Fibroblast of skin of scalp (primary cell): ENCODE measurements around the gene HIVEP1.
A peak's percentile ranks its signal among the peaks of the same experiment; 100 is the strongest.

ENCODE experiments used
- DNase-seq: peaks from one replicate; pipeline ENCODE4 v3.0.0-alpha.2; 2013

HIVEP1 gene

DNA sequence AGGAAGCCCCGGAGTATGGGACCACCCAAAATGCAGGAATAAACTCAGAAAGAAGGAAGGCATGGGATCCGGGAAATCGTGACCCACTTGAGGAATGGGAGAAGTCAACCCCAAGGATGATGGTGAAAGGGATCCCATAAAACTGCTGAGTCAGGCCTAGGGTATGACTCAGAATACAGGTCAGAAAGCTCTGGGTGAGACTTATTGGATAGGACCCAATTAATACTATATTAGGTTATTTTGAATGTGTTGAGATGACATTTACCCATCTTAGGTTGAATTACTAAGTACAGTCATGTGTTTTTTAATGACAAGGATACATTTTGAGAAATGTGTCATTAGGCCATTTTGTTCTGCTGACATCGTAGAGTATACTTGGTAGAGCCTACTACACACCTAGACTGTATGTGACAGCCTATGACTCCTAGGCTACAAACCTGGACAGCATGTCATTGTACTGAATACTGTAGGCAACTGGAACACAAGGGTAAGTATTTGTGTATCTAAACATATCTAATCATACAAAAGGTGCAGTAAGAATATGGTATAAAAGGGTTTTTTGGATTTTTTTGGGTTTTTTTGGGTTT, 17.1 kb upstream of the HIVEP1 start:
- no peak for DNase-seq

DNA sequence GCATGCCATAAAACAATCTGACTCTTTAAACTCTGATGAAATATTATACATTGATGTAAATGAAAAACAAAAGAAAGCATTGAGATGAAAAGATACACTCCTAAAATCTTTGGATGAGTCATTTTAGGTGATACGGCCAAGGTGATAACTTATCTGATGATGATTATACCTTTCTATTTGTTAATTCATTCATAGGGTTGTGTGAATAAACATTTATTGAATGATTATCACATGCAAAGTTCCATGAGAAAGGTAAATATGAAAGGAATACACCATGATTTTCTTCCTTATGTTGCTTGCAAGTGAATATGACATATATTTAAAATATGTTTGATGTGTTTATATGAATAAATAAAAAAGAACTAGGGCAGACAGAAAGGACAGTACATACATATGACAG, 15.4 kb upstream of the HIVEP1 start:
- DNase-seq = no peak

DNA sequence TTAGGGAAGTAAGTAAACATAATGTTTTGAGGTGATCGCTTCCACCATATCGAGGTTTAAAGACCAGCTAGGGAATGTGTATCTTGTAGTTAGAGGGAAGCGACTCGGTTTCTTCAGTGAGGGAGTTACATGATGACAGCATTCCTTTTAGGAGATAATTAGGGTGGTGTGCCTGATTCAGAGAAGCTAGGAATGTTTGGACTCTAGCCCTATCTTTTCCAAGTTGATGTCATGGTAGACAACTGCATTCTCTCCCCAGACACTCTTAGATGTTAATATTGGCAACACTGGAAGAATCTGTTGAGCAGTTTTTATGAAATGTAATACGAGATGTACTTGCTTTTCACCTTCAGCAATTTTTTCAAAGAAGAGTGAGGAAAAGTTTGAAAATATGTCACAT, 12.9 kb upstream of the HIVEP1 start:
- peak; percentile 73 for DNase-seq

DNA sequence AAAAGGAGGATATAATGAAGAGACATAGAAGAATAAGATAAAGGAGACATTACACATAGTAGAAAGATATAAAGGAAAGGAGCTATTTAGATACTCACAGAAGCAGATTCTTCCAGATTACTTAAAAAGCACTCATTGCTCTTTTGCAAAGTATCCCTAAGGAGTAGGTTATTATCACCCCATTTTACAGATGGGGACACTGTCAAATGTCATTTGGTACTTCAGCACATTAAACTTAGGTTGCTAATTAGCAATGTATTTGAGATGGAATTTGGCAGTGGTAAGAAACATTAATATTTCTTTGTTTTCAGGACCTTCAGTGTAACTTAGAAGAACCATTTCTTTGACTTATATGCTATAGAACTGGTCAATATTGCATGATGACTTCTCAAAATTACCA, 11.9 kb upstream of the HIVEP1 start:
- no peak for DNase-seq

DNA sequence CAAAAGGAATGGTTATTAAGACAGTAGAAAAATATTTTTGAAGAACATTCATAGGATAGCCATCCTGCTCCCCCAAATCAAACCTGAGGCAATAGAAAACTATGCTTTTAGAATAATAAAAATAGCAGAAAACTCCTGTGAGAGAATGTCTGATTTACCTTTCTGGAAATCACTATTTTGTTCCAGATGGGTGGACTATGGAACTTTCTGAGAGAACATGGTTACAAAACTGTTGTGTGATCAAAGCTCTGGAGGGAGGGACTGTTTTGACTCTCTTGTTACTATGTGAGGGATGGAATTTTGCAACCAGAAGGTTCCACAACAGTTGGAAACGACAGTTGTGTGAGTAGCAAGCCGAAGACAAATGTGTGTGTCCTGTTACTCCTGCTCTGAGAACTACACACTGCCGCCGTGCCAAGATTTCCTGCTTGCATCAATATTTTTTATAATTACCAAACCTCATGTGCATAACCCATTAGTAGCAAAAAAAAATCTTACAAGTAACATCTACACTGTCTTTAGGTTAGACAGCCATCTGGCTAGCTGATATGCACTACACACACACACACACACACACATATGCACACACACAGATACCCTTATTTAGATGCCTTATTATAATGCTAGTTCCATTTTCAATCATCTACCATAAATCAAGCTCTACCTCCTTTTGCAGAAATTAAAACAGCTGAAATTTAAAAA, 11.0 kb upstream of the HIVEP1 start:
- no peak for DNase-seq

DNA sequence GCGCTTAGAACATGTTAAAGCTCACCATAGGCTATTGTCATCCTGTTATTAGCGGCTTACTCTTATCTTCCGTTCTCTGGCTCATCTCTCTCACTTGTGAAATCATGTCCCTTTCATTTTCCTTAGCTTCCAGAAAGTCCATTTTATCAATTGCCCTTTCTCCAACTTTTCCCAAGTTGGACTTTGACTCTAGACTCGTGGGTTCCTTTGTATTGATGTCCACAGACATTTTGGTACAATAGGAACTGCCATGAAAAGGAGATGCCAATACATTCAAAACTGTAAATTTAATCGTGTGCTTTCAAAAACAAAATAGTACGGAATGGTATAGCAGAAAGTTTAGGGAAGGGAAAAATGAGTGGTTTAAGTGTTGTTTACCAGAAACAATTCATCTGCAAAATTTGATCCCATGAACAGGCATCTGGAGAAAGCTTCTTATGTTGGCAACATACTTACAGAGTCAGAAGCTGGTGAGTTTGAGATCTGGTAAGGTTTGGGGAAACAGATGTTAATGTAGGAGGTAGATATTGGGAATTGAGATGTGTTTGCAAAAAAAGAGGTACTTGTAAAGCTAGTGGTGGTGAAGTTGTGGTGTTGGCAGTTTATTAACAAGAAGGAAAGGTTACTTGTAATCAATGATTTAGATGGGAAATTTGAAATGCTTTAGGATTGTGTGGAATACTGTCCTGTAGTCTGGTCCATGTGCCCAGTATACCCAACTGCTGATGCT, 10.2 kb upstream of the HIVEP1 start:
- DNase-seq = no peak

DNA sequence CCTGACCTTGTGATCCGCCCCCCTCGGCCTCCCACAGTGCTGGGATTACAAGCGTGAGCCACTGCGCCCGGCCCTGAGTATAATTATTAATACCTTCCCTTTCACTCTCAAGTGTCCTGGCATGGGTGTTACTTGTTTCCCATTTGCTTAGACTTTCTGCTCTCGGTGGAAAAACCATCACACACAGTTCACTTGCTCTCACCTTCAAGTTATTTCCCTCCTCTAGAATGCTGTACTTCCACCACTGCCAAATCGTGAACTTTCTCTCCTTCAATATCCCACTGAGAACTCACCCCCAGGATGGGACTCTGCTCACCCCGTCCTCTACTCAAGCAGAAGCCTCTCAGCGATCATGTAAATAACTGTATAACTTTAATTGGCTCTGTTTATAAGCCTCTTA, 4.6 kb upstream of the HIVEP1 start:
- no peak for DNase-seq

DNA sequence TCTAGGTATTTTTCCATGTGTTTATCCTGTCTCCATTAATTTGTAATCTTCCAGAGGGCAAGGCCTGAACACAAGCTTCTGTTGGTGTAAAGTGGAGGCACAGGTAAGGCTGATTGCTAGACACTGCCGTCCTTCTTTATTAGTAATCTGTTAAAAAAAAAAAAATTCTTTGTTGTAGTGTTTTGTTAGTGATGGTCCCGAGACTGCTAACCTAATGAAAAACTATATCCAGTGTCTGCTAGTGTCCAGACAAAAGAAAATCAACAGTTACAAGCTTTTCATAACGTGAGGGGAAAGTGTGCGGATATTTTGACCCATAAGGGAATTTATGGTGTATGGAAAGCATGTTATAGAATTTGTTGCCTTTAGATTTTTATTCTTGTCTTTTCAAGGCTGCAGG, 4.2 kb upstream of the HIVEP1 start:
- DNase-seq = no peak

DNA sequence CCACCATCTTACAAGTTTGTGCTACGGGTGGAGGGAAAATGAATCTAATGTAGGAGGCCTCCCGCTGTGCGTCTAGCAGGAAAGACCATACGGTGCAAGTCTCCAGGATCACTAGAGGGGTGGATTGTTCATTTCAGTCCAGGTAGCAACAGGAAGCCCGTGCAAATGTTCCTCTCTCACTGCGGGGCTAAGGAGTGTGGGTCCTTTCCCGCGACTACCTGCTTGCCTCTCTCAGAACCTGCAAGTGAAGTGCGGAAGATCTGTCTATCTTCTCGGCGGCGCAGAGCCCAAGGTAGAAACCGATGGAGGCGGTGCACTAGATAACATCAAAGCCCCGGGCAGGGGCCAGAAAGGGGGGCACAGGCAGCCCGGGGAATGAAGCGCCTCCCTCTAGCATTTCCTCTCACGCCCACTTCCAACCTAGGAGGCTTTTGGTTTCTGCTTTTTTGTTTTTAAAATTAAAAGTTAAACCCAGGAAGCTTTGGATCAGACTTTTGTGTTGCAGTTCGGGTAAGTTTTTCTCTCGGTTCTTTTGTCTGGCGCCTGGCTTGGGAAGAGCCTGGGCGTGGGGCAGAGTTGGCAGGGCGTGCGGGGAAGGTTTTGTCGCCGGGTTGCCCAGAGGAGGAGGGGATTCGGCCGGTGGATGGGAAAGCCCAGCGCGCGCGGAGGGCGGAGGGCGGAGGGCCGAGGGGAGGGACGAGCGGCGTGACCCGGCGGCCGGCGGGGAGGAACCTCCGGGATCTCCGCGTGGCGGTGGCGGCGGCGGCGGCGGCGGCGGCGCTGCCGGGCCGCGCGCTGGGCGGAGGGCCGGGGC, 3.5 kb upstream of the HIVEP1 start:
- peak; percentile 81 for DNase-seq

DNA sequence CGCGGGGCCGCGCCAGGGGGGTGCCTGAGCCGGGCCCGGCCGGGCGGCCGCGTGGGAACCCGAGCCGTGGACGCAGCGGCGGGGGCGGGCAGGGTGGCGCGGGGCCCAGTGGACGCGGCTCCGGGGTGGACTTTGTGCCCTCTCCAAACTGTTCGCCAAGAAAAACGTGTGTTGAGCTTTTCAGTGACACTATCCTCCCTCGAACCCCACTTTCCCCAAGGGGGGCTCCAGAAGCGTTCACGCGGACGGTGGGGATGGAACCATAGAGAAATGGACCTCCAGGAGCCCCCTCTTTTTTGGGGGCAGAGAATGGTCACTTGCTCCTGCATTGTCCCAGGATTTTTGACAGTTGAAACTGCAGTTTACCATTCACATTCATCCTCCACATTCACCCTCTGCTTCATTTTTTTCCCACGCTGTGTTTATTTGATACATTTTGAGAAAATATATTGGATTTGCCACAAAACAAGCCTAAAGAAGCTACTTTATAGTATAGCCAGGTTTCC, 2.9 kb upstream of the HIVEP1 start:
- no peak for DNase-seq

DNA sequence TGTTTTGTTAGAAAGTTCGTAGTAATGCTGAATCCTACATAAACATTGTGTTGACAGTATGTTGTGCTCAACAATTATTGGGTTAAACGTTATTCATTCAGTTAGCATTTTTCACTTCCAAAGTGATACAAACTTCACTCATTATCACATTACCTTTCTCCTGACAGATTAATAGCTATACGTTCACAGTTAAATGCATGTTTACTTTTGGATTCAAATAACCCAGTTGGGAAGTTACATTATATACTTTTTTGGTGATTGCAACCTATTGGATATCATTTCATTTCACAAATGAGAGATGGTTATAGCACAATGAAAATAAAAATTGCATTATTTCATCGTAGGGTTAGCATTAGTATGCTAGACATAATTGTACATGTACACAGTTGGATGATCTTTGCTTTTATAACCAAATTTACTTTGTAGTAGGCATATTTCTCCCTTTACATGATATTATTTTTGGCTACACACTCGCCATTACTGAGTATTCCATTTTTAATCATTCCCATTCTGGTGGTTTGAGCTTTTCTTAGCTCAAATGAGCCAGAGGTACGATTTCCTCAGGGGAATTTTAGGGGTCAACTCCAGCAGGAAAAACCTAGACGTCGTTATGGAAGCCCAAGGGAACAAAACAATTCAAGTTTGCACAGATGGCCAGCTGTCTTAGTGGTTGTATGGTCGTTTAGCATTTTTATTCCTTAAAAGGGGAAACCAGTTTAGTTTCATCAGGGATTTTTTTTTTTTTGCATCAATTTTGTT, 2.1 kb upstream of the HIVEP1 start:
- peak; percentile 94 for DNase-seq

DNA sequence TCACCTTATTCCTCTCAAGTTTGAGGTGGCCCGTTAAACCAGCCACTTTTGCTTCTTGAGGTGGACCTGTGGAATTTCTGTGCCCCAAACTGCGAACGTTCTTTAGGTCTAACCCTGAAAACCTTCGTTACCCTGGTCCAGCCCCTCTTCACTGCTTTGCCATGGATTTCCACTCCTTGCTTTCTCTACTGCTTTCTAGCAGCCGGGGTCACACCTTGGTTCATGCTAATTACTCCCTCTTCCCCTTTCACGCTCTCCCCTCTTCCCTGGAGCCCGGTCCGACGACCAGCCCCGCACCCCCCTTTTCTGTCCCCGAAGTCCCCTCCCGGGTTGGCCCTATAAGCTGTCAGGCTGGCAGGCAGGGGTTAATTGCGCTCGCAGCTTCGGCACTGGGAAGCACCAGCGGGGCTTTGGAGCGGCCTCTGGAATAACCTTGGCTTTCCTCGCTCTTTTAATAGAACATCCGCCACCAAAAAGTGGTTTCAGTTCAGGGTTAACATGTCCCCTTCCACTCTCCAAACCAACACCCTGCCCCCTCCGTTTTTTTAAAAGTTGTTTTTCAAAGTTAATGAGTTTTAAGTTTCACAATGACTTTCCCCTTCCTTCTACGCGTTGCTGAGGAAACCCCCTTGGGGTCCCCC, 1.4 kb upstream of the HIVEP1 start:
- no peak for DNase-seq

DNA sequence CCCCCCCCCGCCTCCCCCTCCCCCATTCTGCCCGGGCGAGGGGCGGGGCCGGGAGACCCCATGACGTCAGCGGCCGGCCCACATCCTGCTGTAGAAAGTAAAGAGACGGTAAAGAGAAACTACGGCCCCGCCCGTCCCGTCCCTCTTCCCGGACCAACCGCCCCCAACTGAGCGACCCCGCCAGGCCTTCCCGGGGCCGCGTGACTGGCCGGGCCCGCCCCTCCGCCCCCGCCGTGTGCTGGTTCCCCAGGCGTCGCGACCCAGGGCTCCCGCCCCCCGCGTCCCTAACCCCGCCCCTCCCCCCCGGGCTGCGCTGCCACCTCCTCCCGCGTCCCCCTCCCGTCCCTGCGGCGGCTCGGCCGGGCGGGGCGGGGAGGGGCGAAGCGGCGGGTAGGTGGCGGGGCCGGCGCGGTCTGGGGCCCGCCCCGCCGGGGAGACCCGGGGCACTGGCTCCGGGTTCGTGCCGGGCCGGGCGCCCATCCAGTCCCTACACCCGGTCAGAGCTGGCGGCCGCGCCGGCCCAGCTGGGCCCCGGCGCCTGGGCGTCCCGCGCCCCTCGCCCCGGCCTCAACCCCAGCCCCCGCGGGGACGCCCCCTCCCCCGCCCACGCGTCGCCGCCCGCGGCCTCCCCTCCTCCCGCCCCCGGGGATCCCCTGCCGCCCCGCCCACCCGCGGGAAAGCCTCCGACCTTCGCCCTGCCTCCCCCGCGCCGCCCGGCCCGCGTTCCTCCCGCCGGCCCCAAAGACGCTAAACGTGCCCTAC, 655 bp upstream of the HIVEP1 start:
- DNase-seq = peak; percentile 99

DNA sequence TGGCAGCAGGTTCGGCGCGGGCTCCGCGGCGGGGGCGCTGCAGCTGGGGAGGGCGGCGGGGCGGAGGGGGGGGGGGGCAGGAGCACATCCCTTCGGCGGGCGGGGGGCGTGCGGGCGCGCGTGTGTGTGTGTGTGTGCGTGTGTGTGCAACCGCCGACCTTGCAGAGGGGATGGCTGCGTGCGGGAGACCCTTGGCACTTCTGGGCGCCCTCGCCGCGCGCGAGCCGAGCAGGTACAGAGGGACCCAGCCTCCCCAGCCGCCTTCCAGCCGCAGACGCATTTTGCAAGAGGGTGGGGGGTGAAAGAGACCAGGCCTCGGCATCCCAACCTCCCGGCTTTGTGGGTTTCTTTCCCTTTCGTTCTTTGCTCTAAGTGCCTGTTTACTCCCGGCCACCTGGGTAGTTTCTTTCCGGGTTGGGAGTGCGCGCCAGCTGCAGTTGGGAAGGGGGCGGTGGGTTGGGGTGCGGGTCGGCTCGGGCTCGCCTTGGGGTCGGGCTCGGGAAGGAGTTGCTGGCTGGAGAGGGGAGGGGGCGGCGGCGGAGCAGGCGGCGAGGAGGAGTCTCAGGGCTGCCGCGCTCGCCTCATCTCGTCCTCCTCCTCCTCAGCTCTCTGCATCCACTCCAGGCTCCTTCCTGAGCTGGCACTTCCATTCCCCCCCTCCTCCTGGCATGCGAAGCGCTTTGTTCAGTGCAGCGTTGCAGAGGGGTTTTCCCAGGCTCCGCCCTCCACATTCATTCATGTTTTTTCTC, 620 bp downstream of the HIVEP1 start:
- peak; percentile 91 for DNase-seq

DNA sequence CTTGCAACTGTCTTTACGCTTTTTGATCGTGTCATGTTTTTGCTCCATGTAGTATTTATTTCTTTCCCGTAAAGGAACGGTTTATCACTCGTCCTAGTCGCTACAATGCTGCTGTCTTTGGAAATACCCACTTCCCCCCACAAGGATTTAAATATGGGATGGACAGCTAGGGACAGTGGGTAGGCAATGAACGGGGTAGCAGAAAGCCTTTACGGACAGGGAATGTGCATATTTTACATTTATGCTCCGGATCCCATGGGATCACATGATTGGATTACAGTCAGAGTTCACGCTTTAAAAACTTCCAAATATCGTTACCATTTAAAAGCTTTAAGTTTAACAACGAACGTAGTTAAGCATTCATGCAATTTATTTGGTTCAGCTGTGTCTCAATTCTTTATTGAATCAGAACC, 1.2 kb downstream of the HIVEP1 start:
- peak; percentile 74 for DNase-seq

DNA sequence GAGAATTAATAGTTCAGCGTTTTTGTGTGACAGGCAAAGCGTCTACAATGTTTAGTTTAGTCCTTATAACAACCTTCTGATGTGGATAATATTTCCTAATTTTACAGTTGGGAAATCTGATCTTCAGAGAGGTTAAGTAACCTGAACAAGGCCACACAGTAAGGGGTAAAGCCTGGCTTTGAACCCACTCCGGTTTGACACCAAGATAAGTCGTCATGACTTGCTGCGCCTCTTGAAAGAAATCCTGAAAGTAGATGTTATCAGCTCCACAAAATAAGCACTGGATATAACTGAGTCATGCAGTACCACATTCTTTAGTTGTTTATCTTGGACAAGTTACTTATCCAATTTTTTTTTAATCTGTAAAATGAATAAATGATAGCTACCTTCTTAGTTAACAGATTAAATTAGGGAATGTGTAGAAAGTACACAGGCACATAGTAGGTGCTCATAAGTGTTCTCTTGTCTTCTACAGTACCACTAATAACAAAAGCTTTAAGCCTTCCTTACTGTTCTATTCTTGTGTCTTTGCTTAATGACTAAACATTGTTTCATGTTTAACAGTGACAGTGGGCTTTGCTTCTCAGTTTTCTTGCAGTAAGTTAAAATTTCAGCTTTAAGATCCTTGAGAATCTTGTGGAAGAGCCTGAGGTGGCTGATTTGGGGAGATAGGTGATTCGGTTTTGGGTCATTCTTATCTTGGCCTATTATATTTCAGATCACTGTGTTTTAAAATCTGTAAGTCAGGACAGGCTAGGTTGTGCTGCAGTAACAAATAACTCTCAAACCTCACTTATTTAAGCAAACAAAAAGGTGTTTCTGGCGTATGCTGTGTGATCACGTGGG, 2.1 kb downstream of the HIVEP1 start:
- DNase-seq = peak; percentile 73

DNA sequence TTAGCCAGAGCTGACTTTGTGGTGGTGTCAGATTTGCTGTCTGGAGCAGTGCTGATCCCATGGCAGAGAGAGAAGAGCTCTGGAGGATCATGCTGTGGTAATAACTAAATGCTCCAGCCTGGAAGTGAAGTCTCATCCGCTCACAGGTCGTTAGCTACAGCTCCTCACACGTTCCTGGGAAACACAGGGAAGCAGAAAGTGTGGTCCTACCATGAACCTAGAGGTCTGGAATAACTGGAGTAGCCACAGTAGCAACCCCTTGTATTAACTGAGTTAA, 2.7 kb downstream of the HIVEP1 start:
- DNase-seq = no peak

DNA sequence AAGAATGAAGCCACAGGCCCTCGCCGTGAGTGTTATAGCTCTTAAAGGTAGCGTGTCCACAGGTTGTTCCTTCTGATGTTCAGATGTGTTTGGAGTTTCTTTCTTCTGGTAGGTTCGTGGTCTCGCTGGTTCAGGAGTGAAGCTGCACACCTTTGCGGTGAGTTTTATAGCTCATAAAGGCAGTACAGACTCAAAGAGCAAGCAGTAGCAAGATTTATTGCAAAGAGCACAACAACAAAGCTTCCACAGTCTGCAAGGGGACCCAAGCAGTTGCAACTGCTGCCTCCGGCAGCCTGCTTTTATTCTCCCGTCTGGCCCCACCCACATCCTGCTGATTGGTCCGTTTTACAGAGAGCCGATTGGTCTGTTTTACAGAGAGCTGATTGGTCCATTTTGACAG, 5.2 kb downstream of the HIVEP1 start:
- DNase-seq = no peak

DNA sequence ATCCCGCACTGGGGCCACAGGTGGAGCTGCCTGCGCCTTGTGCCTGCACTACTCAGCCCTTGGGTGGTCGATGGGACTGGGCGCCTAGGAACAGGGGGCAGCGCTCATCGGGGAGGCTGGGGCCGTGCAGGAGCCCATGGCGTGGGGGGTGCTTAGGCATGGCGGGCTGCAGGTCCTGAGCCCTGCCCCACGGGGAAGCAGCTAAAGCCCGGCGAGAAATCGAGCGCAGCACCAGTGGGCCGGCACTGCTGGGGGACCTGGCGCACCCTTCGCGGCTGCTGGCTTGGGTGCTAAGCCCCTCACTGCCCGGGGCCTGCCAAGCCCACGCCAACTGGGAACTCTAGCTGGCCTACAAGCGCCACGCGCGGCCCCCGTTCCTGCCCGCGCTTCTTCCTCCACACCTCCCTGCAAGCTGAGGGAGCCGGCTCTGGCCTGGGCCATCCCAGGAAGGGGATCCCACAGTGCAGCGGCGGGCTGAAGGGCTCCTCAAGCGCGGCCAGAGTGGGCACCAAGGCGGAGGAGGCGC, 5.8 kb downstream of the HIVEP1 start:
- DNase-seq = no peak
